HG03175 (cell line): ENCODE data around the gene ASB13.

Experiments used
- ATAC-seq: cut with Tn5 transposase; IDR thresholded peaks from one replicate; pipeline ENCODE4 v1.9.1; 2021; ENCODE audit warnings: mild to moderate bottlenecking, moderate library complexity; ENCODE audit not compliant: unreplicated experiment

ASB13 gene

GRCh38 chr10:5591336-5591824 lies 75.0 kb downstream of the ASB13 start:
- ATAC-seq = no peak

- no peak for ATAC-seq
These were observed 75.6 kb downstream of the ASB13 start for GRCh38 chr10:5590816-5591215.

- no peak for ATAC-seq
These were observed 76.5 kb downstream of the ASB13 start for GRCh38 chr10:5589661-5590511.

- ATAC-seq = no peak
These were observed 77.3 kb downstream of the ASB13 start for GRCh38 chr10:5589011-5589660.
